Duodenal mucosa (tissue), 2 donors: ENCODE results near the gene ZFPM1.

Experiments used
- H3K27ac ChIP-seq: one replicate; pipeline ENCODE4 v1.7.0; 2013; ENCODE audit warnings: low read depth, low read length
- H3K27me3 ChIP-seq, 2 donors: one replicate each; pipeline ENCODE4 v1.7.0; 2013; ENCODE audit warnings: low read length in 2 of 2, control low read depth in 1 of 2; ENCODE audit not compliant: insufficient read depth in 2 of 2, control insufficient read depth in 1 of 2
- H3K36me3 ChIP-seq, 2 donors: one replicate each; pipeline ENCODE4 v1.7.0; 2013; ENCODE audit warnings: low read length in 2 of 2, control low read depth in 1 of 2; ENCODE audit not compliant: insufficient read depth in 2 of 2, control insufficient read depth in 1 of 2
- H3K4me1 ChIP-seq, 2 donors: one replicate each; pipeline ENCODE4 v1.7.0; 2013; ENCODE audit warnings: low read length in 2 of 2, control low read depth in 1 of 2; ENCODE audit not compliant: insufficient read depth in 2 of 2, control insufficient read depth in 1 of 2
- H3K4me3 ChIP-seq, 2 donors: one replicate each; pipeline ENCODE4 v1.7.0; 2013; ENCODE audit warnings: low read length in 2 of 2, low read depth in 1 of 2
- H3K9ac ChIP-seq, 2 donors: one replicate each; pipeline ENCODE4 v1.7.0; 2013; ENCODE audit warnings: low read length in 2 of 2, low read depth in 1 of 2
- H3K9me3 ChIP-seq, 2 donors: one replicate each; pipeline ENCODE4 v1.7.0; 2013; ENCODE audit warnings: low read length in 2 of 2, control low read depth in 1 of 2; ENCODE audit not compliant: control insufficient read depth in 1 of 2

ZFPM1 gene

DNA sequence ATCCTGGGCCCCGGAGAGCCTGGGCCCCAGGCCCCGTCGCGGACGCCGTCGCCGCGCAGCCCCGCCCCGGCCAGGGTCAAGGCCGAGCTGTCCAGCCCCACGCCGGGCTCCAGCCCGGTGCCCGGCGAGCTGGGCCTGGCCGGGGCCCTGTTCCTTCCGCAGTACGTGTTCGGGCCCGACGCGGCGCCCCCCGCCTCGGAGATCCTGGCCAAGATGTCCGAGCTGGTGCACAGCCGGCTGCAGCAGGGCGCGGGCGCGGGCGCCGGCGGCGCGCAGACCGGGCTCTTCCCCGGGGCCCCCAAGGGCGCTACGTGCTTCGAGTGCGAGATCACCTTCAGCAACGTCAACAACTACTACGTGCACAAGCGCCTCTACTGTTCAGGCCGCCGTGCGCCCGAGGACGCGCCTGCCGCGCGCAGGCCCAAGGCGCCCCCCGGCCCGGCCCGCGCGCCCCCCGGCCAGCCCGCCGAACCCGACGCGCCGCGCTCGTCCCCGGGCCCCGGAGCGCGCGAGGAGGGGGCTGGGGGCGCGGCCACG lies 80.4 kb downstream of the ZFPM1 start:
- Histone ChIP-seq H3K27ac (no peak overlapping the region), H3K9ac (no peak overlapping the region)

DNA sequence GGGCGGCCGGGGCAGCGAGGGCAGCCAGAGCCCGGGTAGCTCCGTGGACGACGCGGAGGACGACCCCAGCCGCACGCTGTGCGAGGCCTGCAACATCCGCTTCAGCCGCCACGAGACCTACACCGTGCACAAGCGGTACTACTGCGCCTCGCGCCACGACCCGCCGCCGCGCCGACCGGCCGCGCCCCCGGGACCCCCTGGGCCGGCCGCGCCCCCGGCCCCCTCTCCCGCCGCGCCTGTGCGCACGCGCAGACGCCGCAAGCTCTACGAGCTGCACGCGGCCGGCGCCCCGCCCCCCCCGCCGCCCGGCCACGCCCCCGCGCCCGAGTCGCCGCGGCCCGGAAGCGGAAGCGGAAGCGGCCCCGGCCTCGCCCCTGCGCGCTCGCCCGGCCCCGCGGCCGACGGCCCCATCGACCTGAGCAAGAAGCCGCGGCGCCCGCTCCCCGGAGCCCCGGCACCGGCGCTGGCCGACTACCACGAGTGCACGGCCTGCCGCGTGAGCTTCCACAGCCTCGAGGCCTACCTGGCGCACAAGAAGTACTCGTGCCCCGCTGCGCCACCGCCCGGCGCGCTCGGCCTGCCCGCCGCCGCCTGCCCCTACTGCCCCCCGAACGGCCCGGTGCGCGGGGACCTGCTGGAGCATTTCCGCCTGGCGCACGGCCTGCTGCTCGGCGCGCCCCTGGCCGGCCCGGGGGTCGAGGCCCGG lies 81.0 kb downstream of the ZFPM1 start:
- no peak overlapping the region for H3K9ac ChIP-seq
- peak overlapping the region; percentile 20 for H3K27ac ChIP-seq

More for the DNA sequence above, 80.4 kb downstream of the ZFPM1 start:
- H3K27me3 ChIP-seq: peaks cover 1 to 5% of the 10 kb centered on the region in 2 donors
- peaks cover 17 to 42% of the 10 kb centered on the region in 2 donors for H3K36me3 ChIP-seq
- peaks cover 6 to 10% of the 10 kb centered on the region in 2 donors for H3K4me1 ChIP-seq
- no peaks in the 10 kb centered on the region for H3K9me3 ChIP-seq
- no peak overlapping the region for H3K4me3 ChIP-seq

DNA sequence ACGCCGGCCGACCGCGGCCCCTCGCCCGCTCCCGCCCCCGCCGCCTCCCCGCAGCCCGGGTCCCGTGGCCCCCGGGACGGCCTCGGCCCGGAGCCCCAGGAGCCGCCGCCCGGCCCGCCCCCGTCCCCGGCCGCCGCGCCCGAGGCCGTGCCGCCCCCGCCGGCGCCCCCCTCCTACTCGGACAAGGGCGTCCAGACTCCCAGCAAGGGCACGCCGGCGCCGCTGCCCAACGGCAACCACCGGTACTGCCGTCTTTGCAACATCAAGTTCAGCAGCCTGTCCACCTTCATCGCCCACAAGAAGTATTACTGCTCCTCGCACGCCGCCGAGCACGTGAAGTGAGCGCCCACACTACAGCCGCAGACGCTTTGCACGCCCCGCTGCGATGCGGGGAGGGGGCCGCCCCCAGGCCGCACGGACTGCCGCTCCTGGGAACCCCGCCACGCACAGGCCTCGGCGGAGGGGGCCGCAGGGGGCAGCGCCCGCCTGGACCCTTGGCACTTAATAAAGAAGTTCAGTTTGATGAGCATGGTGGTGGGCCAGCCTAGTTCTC lies 81.6 kb downstream of the ZFPM1 start:
- H3K9me3 ChIP-seq: no peaks in the 10 kb centered on the region
- no peak overlapping the region for H3K9ac ChIP-seq
- H3K27me3 ChIP-seq: peaks cover 14 to 15% of the 10 kb centered on the region in 2 donors
- peaks cover 9 to 31% of the 10 kb centered on the region in 2 donors for H3K36me3 ChIP-seq
- H3K27ac ChIP-seq: no peak overlapping the region
- peaks cover 14 to 16% of the 10 kb centered on the region in 2 donors for H3K4me1 ChIP-seq
- peak overlapping the region in 1 of 2 donors; percentile 40 for H3K4me3 ChIP-seq

More for the DNA sequence above, 81.0 kb downstream of the ZFPM1 start:
- no peaks in the 10 kb centered on the region for H3K9me3 ChIP-seq
- H3K4me3 ChIP-seq: peak overlapping the region in 1 of 2 donors; percentile 54
- H3K4me1 ChIP-seq: peaks cover 7 to 10% of the 10 kb centered on the region in 2 donors
- peaks cover 14 to 37% of the 10 kb centered on the region in 2 donors for H3K36me3 ChIP-seq
- peaks cover 8 to 9% of the 10 kb centered on the region in 2 donors for H3K27me3 ChIP-seq

DNA sequence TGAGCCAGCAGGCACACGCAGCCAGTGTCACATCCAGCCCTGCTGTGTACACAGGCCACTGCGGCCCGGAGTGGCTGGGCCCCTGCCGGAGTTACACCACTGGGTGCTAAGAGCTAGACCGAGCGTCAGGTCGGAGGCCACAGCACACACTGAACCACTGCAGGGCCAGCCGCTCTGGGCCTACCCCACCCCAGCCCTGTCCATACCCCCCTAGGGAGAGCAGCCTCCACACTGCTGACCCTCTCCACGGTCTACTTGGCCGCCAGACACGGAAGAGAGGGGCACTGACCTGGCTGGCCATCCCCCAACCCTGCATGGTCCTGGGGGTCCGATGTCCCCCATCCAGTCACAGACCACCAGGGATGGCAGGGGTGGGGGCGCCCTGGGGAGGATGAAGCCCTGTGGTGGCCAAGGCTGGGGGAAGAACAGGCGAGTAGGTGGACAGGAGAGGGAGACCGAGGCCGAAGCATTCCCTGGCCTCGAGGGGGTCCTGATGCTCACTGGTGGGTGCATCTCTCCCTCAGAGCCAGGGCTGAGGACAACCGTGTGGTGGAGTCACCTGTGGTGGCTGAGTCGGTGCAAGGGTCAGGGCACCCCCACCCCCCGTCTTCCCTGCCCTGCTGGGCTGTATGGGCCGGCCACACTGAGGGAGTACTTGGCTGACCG lies 82.2 kb downstream of the ZFPM1 start:
- H3K27me3 ChIP-seq: peaks cover 20 to 21% of the 10 kb centered on the region in 2 donors
- H3K4me3 ChIP-seq: peak overlapping the region in 1 of 2 donors; percentile 40
- no peak overlapping the region for H3K27ac ChIP-seq
- H3K9me3 ChIP-seq: no peaks in the 10 kb centered on the region
- peaks cover 9 to 25% of the 10 kb centered on the region in 2 donors for H3K36me3 ChIP-seq
- H3K9ac ChIP-seq: no peak overlapping the region
- H3K4me1 ChIP-seq: peaks cover 19 to 22% of the 10 kb centered on the region in 2 donors

DNA sequence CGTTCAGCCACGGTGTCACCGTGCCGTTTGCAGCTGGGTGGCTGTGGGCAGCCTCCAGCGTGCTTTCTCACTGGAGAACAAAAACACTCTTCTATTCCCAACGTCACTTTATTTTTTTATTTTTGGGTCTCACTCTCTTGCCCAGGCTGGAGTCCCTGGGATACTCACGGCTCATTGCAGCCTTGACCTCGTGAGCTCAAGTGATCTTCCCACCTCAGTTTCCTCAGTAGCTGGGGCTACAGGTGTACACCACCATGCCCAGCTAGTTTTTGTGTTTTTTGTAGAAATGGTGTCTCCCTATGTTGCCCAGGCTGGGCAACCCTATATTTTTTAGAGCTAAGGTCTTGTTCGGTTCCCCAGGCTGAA lies 82.8 kb downstream of the ZFPM1 start:
- Histone ChIP-seq H3K36me3 (peaks cover 9 to 19% of the 10 kb centered on the region in 2 donors), H3K4me1 (peaks cover 23 to 27% of the 10 kb centered on the region in 2 donors), H3K9ac (no peak overlapping the region), H3K4me3 (no peak overlapping the region), H3K9me3 (no peaks in the 10 kb centered on the region), H3K27ac (no peak overlapping the region), H3K27me3 (peaks cover 22 to 25% of the 10 kb centered on the region in 2 donors)

DNA sequence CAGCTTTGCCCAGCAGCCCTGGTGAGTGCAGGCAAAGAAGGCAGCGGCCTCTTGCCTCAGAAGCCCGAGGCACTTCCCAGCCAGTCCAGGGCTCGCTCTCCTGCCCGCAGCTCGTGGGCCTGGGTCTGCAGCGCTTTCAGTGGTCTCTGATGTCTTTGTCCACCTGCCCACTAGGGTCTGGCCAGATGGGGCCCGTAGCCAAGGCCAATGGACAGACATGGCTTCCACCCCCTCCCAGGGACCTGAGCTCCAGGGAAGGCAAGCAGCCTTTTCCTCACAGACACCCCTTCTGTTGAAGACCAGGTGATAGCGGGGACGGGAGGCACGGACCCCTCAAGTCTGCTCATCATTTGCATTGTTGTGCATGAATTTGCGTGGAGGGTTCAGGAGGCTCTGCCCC lies 83.4 kb downstream of the ZFPM1 start:
- Histone ChIP-seq H3K36me3 (peaks cover 5 to 13% of the 10 kb centered on the region in 2 donors), H3K4me3 (no peak overlapping the region), H3K27me3 (peaks cover 22 to 26% of the 10 kb centered on the region in 2 donors), H3K27ac (no peak overlapping the region), H3K9ac (no peak overlapping the region), H3K9me3 (no peaks in the 10 kb centered on the region), H3K4me1 (peaks cover 23 to 31% of the 10 kb centered on the region in 2 donors)

DNA sequence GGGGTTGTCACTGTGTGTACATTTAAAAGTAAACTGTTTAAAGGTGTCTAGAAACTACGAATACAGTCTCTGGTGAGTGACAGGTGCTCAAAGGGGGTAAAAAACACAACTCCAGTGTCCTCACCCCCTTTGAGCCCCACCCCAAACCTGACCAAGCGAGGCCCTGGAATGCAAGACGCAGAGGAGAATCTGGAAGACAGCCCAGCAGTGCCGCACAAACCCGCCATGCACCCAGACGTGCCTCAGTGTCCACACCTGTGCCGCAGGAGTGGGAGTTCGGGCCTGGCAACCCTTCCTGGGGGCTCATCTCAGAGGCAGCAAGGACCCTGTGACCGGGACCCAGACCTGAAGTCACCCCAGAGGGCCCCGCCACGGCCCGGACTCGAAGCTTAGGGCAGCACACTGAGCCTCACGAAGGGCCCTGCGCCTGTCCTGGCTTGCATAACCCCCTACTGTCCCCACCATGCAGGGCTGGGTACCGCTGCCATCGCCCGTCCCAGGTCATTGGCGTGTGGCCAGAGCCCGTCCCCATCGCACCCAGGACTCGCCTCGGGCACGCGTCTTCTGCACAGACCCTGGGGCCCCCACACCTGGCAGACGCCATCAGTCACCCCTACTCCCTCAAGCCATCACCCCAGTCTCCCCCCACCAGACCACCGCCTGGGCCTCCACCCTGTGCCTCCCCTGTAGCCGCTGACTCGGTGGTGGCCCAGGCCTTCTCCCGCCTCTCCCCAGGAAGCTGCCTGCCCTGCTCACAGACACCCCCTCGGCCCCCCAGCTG lies 84.1 kb downstream of the ZFPM1 start:
- Histone ChIP-seq H3K9ac (no peak overlapping the region), H3K27ac (no peak overlapping the region), H3K27me3 (peaks cover 22 to 26% of the 10 kb centered on the region in 2 donors), H3K4me3 (no peak overlapping the region), H3K36me3 (peaks cover 5 to 10% of the 10 kb centered on the region in 2 donors), H3K4me1 (peaks cover 23 to 31% of the 10 kb centered on the region in 2 donors), H3K9me3 (no peaks in the 10 kb centered on the region)

DNA sequence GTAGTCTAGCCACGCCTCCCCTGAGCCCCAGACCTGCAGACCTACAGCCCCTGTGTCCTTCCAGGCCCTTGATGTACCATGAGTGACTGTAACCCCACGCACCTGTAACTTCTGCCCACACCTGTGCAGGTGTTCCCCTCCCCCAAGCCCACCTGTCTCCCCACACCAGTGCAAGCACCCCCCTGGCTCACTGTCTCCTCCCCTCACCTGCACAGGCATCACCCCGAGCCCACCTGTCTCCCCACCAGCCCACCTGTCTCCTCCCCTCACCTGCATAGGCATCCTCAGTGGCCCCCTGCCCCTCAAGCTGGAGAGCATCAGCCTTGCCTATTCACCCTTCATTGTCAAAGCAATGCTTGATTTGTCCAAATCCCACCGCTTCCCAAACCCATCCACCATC lies 84.8 kb downstream of the ZFPM1 start:
- Histone ChIP-seq H3K36me3 (peaks cover 5 to 10% of the 10 kb centered on the region in 2 donors), H3K4me3 (no peak overlapping the region), H3K9me3 (peaks cover 4 to 6% of the 10 kb centered on the region in 2 donors), H3K9ac (no peak overlapping the region), H3K4me1 (peaks cover 23 to 31% of the 10 kb centered on the region in 2 donors), H3K27ac (no peak overlapping the region), H3K27me3 (peaks cover 22 to 26% of the 10 kb centered on the region in 2 donors)

DNA sequence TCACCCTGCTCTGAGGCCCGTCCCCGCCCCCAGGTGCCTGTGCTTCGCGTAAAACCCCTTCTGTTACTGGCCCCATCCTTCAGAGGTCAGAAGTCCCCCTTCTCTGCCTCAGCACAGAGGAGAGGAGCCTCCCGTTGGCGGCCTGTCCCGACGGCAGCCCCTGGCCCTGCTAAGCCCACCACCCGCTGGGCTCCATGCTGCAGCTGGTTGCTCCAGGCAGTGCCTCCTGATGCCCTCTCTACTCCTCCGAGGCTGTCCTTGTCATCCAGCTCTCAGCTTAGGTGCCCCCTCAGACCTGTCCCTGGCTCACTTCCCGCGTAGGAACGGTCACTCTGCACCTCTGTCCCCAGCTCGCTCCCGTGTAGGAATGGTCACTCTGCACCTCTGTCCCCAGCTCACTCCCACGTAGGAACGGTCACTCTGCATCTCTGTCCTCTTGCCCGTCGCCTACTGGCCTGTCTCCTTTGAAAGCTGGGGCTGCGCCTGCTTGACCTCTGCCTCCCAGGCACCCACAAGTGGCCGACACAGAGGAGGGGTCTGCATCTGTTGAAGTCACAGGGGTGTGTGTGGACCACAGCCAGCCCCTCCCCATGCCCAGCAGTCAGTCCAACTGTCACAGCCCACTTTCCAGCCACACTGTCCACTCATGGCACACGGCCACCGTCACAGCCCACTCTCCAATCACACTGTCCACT lies 85.4 kb downstream of the ZFPM1 start:
- no peak overlapping the region for H3K4me3 ChIP-seq
- peaks cover 22 to 26% of the 10 kb centered on the region in 2 donors for H3K27me3 ChIP-seq
- no peak overlapping the region for H3K27ac ChIP-seq

More for the DNA sequence above, 85.4 kb downstream of the ZFPM1 start:
- Histone ChIP-seq H3K9me3 (peaks cover 7 to 10% of the 10 kb centered on the region in 2 donors), H3K9ac (no peak overlapping the region), H3K4me1 (peaks cover 23 to 31% of the 10 kb centered on the region in 2 donors), H3K36me3 (peaks cover 5 to 10% of the 10 kb centered on the region in 2 donors)
